Transverse colon (tissue), 3 donors: ENCODE data around the gene ATG2A.

Source experiments
- CTCF ChIP-seq, 5 experiments: fragments of 200-600 bp in 3 of 5; fragments of 450-650 bp in 2 of 5; sonication (generic) in 3 of 5; IDR thresholded peaks; 1 replicate in 2 of 5; 2 replicates in 3 of 5; pipeline ENCODE4 v1.5.1; 2016 to 2017; ENCODE audit warnings: antibody characterized with exemption in 5 of 5, inconsistent platforms in 3 of 5, mild to moderate bottlenecking in 2 of 5, moderate library complexity in 1 of 5
- EP300 ChIP-seq: sonication (generic); formaldehyde crosslinking; IDR thresholded peaks from one replicate; pipeline ENCODE4 v1.6.1; 2017; ENCODE audit warnings: antibody characterized with exemption, low read depth

GRCh38 chr11:64868904-64869570 is 48.0 kb downstream of the ATG2A start:
- no peak for TF ChIP-seq CTCF (IDR thresholded peaks at IDR 0.05)
- no peak for TF ChIP-seq EP300
